Neural cell (in vitro differentiated cells): ENCODE measurements around the gene LRRC1. TPM values are rescaled to one million over a fixed set of nuclear protein-coding genes. Genes with fewer than 3 reads are reported as not detected.
"Not testable (repeated sequence)": the region's sequence is repeated elsewhere in the genome, so short reads cannot be mapped to it uniquely, and the experiment has no call there.

Experiments used
- H2AFZ ChIP-seq: fragments of 200-600, 300-800 bp; sonication (generic), shearing (Covaris generic); 2 replicates; pipeline ENCODE4 v1.6.0; 2014; ENCODE audit warnings: low read depth, mild to moderate bottlenecking, antibody characterized with exemption, low read length, moderate library complexity
- H3F3A ChIP-seq: fragments of 200-600 bp; shearing (Covaris generic); 2 replicates; pipeline ENCODE4 v1.6.1; 2016; ENCODE audit warnings: mild to moderate bottlenecking, moderate library complexity, mixed read lengths, antibody characterized with exemption, low read length; ENCODE audit not compliant: insufficient read depth, poor library complexity, severe bottlenecking
- H3K27ac ChIP-seq: fragments of 200-600, 300-800 bp; sonication (generic), shearing (Covaris generic); 2 replicates; pipeline ENCODE4 v1.5.1; 2014; ENCODE audit warnings: mild to moderate bottlenecking, low read length, moderate library complexity
- H3K27me3 ChIP-seq: fragments of 300-800, 200-600 bp; sonication (generic), shearing (Covaris generic); 2 replicates; pipeline ENCODE4 v1.6.0; 2014; ENCODE audit warnings: mild to moderate bottlenecking, low read depth, low read length, moderate library complexity; ENCODE audit not compliant: insufficient read depth
- H3K36me3 ChIP-seq: fragments of 300-800, 200-600 bp; sonication (generic), shearing (Covaris generic); 2 replicates; pipeline ENCODE4 v1.5.1; 2014; ENCODE audit warnings: mild to moderate bottlenecking, antibody characterized with exemption, low read length, moderate library complexity; ENCODE audit not compliant: insufficient read depth
- H3K4me2 ChIP-seq: fragments of 300-800, 200-600 bp; sonication (generic), shearing (Covaris generic); 2 replicates; pipeline ENCODE4 v1.6.0; 2014; ENCODE audit warnings: mild to moderate bottlenecking, low read length
- H3K4me3 ChIP-seq: fragments of 300-800, 200-600 bp; sonication (generic), shearing (Covaris generic); 2 replicates; pipeline ENCODE4 v1.5.1; 2014; ENCODE audit warnings: mild to moderate bottlenecking, low read length, moderate library complexity
- H3K79me2 ChIP-seq: fragments of 200-600 bp; shearing (Covaris generic); replicated peaks from 2 replicates; pipeline ENCODE4 v1.6.0; 2014; ENCODE audit warnings: mild to moderate bottlenecking, low read length, moderate library complexity; ENCODE audit not compliant: insufficient read depth
- H3K9ac ChIP-seq: fragments of 300-800, 200-600 bp; sonication (generic), shearing (Covaris generic); 2 replicates; pipeline ENCODE4 v1.6.1; 2016; ENCODE audit warnings: mild to moderate bottlenecking, low read length, mixed read lengths
- H3K9me2 ChIP-seq: fragments of 200-600 bp; shearing (Covaris generic); 2 replicates; pipeline ENCODE4 v1.6.1; 2016; ENCODE audit warnings: mild to moderate bottlenecking, low read length, mixed read lengths; ENCODE audit not compliant: insufficient read depth
- H3K9me3 ChIP-seq: fragments of 200-600, 300-800 bp; sonication (generic), shearing (Covaris generic); 2 replicates; pipeline ENCODE4 v1.6.1; 2016; ENCODE audit warnings: mild to moderate bottlenecking, mixed run types, low read length, moderate library complexity, mixed read lengths
- H4K20me1 ChIP-seq: fragments of 200-600 bp; shearing (Covaris generic); 2 replicates; pipeline ENCODE4 v1.6.1; 2016; ENCODE audit warnings: mild to moderate bottlenecking, mixed run types; ENCODE audit not compliant: insufficient read depth
- EP300 ChIP-seq: fragments of 450-650 bp; conservative IDR thresholded peaks from 2 replicates; pipeline ENCODE4 v1.6.1; 2014; ENCODE audit warnings: antibody characterized with exemption, mild to moderate bottlenecking, moderate library complexity; ENCODE audit not compliant: poor library complexity, severe bottlenecking
- EZH2 ChIP-seq: fragments of 200-600, 300-800 bp; shearing (Covaris generic), sonication (generic); IDR thresholded peaks from 2 replicates; pipeline ENCODE4 v1.6.1; 2014; ENCODE audit warnings: antibody characterized with exemption, low read length, borderline replicate concordance, mild to moderate bottlenecking; ENCODE audit not compliant: insufficient read depth, poor library complexity, severe bottlenecking
- MXI1 ChIP-seq: fragments of 450-650 bp; conservative IDR thresholded peaks from 2 replicates; pipeline ENCODE4 v1.6.1; 2014; ENCODE audit warnings: antibody characterized with exemption, mild to moderate bottlenecking; ENCODE audit not compliant: poor library complexity, severe bottlenecking
- POLR2AphosphoS5 ChIP-seq: IDR thresholded peaks from 2 replicates; pipeline ENCODE4 v1.6.1; 2012
- RAD21 ChIP-seq: fragments of 450-650 bp; conservative IDR thresholded peaks from 2 replicates; pipeline ENCODE4 v1.6.1; 2014; ENCODE audit warnings: antibody characterized with exemption, mild to moderate bottlenecking, moderate library complexity
- SMC3 ChIP-seq: fragments of 450-650 bp; conservative IDR thresholded peaks from 2 replicates; pipeline ENCODE4 v1.6.1; 2014; ENCODE audit warnings: antibody characterized with exemption, mild to moderate bottlenecking, moderate library complexity; ENCODE audit not compliant: poor library complexity
- TAF1 ChIP-seq: IDR thresholded peaks from 2 replicates; pipeline ENCODE4 v1.6.1; 2012; ENCODE audit warnings: low read depth
- polyA plus RNA-seq: library from polyadenylated mRNA; depleted of rRNA; stranded (reverse); fragments of >200 nt; gene quantifications from 2 replicates; pipeline ENCODE4 v1.2.3, GENCODE V29; 2014
- TF ChIP-seq, protein P1 (sequence below): IDR thresholded peaks from 2 replicates; pipeline ENCODE4 v1.6.1; 2012; ENCODE audit warnings: borderline replicate concordance
- TF ChIP-seq, protein P2 (sequence below): fragments of 450-650 bp; IDR thresholded peaks from 2 replicates; pipeline ENCODE4 v1.5.1; 2014; ENCODE audit warnings: antibody characterized with exemption, mild to moderate bottlenecking, moderate library complexity; ENCODE audit not compliant: poor library complexity, severe bottlenecking

The LRRC1 gene
- polyA plus RNA-seq, 1 donor from 2014 or later: 21.2 TPM

DNA sequence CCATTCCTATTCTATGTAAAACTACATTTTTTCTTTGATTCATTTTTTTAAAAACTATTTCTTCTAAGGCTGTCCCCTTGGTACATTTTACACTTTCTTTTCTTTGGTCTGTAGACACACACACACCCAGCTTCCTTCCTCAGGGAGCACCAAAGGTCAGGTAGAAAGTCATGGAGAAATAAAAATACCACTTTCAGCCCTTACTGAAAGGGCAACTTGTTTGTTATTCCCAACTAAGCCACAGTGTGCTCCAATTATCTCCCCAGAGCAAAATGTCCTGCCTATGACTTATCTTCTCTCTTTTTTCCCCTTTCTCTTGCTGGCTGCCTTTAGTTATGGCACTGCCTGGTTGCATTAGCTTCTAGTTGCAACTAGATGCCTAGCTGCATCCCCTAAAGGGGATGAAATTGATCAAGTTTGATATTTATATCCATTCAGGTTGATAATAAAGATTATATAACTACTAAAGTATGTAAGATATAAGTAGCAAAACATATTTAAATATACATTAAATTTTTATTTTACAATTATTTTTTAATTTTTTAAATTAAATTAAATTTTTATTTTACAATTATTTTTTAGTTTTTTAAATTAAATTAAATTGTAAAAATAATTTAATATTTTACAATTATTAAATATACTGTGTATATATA, 21.6 kb upstream of the LRRC1 start:
- no peaks in the 10 kb centered on the region for H3F3A ChIP-seq
- H3K27me3 ChIP-seq: no peaks in the 10 kb centered on the region
- no peak overlapping the region for H3K9ac ChIP-seq
- no peaks in the 10 kb centered on the region for H3K9me3 ChIP-seq
- H3K79me2 ChIP-seq: no peaks in the 10 kb centered on the region
- H3K4me3 ChIP-seq: no peak overlapping the region
- no peak overlapping the region for H2AFZ ChIP-seq
- H3K36me3 ChIP-seq: no peaks in the 10 kb centered on the region
- H3K4me2 ChIP-seq: no peak overlapping the region
- H3K9me2 ChIP-seq: no peaks in the 10 kb centered on the region
- H4K20me1 ChIP-seq: no peaks in the 10 kb centered on the region
- no peak overlapping the region for H3K27ac ChIP-seq
- TF ChIP-seq, protein P1, sequence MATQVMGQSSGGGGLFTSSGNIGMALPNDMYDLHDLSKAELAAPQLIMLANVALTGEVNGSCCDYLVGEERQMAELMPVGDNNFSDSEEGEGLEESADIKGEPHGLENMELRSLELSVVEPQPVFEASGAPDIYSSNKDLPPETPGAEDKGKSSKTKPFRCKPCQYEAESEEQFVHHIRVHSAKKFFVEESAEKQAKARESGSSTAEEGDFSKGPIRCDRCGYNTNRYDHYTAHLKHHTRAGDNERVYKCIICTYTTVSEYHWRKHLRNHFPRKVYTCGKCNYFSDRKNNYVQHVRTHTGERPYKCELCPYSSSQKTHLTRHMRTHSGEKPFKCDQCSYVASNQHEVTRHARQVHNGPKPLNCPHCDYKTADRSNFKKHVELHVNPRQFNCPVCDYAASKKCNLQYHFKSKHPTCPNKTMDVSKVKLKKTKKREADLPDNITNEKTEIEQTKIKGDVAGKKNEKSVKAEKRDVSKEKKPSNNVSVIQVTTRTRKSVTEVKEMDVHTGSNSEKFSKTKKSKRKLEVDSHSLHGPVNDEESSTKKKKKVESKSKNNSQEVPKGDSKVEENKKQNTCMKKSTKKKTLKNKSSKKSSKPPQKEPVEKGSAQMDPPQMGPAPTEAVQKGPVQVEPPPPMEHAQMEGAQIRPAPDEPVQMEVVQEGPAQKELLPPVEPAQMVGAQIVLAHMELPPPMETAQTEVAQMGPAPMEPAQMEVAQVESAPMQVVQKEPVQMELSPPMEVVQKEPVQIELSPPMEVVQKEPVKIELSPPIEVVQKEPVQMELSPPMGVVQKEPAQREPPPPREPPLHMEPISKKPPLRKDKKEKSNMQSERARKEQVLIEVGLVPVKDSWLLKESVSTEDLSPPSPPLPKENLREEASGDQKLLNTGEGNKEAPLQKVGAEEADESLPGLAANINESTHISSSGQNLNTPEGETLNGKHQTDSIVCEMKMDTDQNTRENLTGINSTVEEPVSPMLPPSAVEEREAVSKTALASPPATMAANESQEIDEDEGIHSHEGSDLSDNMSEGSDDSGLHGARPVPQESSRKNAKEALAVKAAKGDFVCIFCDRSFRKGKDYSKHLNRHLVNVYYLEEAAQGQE: no peak
- TF ChIP-seq TAF1: no peak
- TF ChIP-seq, protein P2, sequence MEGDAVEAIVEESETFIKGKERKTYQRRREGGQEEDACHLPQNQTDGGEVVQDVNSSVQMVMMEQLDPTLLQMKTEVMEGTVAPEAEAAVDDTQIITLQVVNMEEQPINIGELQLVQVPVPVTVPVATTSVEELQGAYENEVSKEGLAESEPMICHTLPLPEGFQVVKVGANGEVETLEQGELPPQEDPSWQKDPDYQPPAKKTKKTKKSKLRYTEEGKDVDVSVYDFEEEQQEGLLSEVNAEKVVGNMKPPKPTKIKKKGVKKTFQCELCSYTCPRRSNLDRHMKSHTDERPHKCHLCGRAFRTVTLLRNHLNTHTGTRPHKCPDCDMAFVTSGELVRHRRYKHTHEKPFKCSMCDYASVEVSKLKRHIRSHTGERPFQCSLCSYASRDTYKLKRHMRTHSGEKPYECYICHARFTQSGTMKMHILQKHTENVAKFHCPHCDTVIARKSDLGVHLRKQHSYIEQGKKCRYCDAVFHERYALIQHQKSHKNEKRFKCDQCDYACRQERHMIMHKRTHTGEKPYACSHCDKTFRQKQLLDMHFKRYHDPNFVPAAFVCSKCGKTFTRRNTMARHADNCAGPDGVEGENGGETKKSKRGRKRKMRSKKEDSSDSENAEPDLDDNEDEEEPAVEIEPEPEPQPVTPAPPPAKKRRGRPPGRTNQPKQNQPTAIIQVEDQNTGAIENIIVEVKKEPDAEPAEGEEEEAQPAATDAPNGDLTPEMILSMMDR: no peak

GRCh38 chr6:53776152-53776551, 18.7 kb upstream of the LRRC1 start:
- H3F3A ChIP-seq, H3K27me3 ChIP-seq, H3K4me2 ChIP-seq, H4K20me1 ChIP-seq, H3K79me2 ChIP-seq, H3K9me2 ChIP-seq, H3K27ac ChIP-seq, H3K4me3 ChIP-seq, H3K36me3 ChIP-seq, H3K9me3 ChIP-seq, H3K9ac ChIP-seq, H2AFZ ChIP-seq: not testable (repeated sequence)

GRCh38 chr6:53784991-53785390, 9.8 kb upstream of the LRRC1 start:
- not testable (repeated sequence) for H3K4me2 ChIP-seq, H2AFZ ChIP-seq, H3K9me2 ChIP-seq, H3K27ac ChIP-seq, H4K20me1 ChIP-seq, H3K9me3 ChIP-seq, H3K9ac ChIP-seq, H3K4me3 ChIP-seq, H3K79me2 ChIP-seq, H3K36me3 ChIP-seq, H3K27me3 ChIP-seq, H3F3A ChIP-seq

DNA sequence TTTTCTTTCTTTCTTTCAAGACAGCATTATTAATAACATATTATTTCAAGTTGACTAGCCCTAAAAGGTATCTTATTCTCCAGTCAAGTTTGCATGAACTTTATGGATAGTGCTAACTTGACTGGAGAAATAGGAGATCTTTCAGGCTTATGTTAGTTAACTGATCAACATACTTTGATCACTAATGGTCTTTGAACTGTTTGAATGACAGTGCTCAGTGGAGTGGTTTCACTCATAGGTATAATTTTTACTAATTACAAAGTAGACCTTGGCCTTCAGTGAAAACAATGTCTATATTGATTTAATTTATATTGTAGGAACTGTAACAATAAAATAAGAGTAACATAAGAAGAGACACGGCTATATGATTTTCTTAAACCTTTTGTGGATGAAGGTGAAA, 8.0 kb upstream of the LRRC1 start:
- H3K9me2 ChIP-seq: no peaks in the 10 kb centered on the region
- H3K27ac ChIP-seq: no peak overlapping the region
- no peaks in the 10 kb centered on the region for H3K36me3 ChIP-seq
- no peak overlapping the region for H3K9ac ChIP-seq
- no peaks in the 10 kb centered on the region for H3F3A ChIP-seq
- no peak overlapping the region for H3K4me3 ChIP-seq
- H3K27me3 ChIP-seq: no peaks in the 10 kb centered on the region
- no peaks in the 10 kb centered on the region for H3K9me3 ChIP-seq
- no peaks in the 10 kb centered on the region for H3K79me2 ChIP-seq
- no peak overlapping the region for H3K4me2 ChIP-seq
- no peak overlapping the region for H2AFZ ChIP-seq
- no peaks in the 10 kb centered on the region for H4K20me1 ChIP-seq
- no peak for TF ChIP-seq MXI1
- no peak for TF ChIP-seq SMC3
- TF ChIP-seq EP300: no peak
- no peak for TF ChIP-seq POLR2AphosphoS5
- TF ChIP-seq EZH2: no peak
- TF ChIP-seq RAD21: no peak
- TF ChIP-seq, protein P1: no peak
